Stimulated activated CD8-positive, alpha-beta memory T cell treated with anti-CD3 and anti-CD28 coated beads, Interleukin-7, amount 100 ng/mL, for 1 hour (primary cell): ENCODE results near the gene PFKM.
"Not testable (repeated sequence)": the region's sequence is repeated elsewhere in the genome, so short reads cannot be mapped to it uniquely, and the experiment has no call there.

Experiments used
- DNase-seq, 2 donors: peaks; one replicate each; pipeline ENCODE4 v3.0.0-alpha.2; 2020; ENCODE audit warnings: low read depth in 2 of 2

Gene PFKM

GRCh38 chr12:48111312-48111693, 7.9 kb upstream of the PFKM start:
- DNase-seq: not testable (repeated sequence)

- DNase-seq: no peak
These were observed 3.2 kb upstream of the PFKM start for GRCh38 chr12:48115957-48116356.

- DNase-seq: no peak
These were observed 786 bp upstream of the PFKM start for GRCh38 chr12:48118284-48118871.

GRCh38 chr12:48119834-48120195, 651 bp downstream of the PFKM start:
- no peak for DNase-seq

- no peak for DNase-seq
These were observed 2.4 kb downstream of the PFKM start for GRCh38 chr12:48121522-48121921.

- no peak for DNase-seq
These were observed 3.1 kb downstream of the PFKM start for GRCh38 chr12:48122065-48122834.

GRCh38 chr12:48123169-48123568, 4.0 kb downstream of the PFKM start:
- DNase-seq: no peak

GRCh38 chr12:48125542-48125941, 6.4 kb downstream of the PFKM start:
- DNase-seq: not testable (repeated sequence)

- DNase-seq: no peak
These were observed 6.8 kb downstream of the PFKM start for GRCh38 chr12:48125985-48126384.

GRCh38 chr12:48126953-48127630, 7.9 kb downstream of the PFKM start:
- no peak for DNase-seq

- no peak for DNase-seq
These were observed 9.6 kb downstream of the PFKM start for GRCh38 chr12:48128800-48129199.

- DNase-seq: no peak
These were observed 10.2 kb downstream of the PFKM start for GRCh38 chr12:48129376-48129775.

GRCh38 chr12:48131517-48131916, 12.4 kb downstream of the PFKM start:
- DNase-seq: no peak

GRCh38 chr12:48132826-48133225, 13.7 kb downstream of the PFKM start:
- no peak for DNase-seq

- DNase-seq: no peak
These were observed 15.9 kb downstream of the PFKM start for GRCh38 chr12:48135027-48135426.

- no peak for DNase-seq
These were observed 23.9 kb downstream of the PFKM start for GRCh38 chr12:48142818-48143674.

- DNase-seq: no peak
These were observed 24.7 kb downstream of the PFKM start for GRCh38 chr12:48143898-48144297.

- no peak for DNase-seq
These were observed 26.8 kb downstream of the PFKM start for GRCh38 chr12:48145981-48146380.

GRCh38 chr12:48151103-48151771, 32.1 kb downstream of the PFKM start:
- DNase-seq: no peak

- not testable (repeated sequence) for DNase-seq
These were observed 36.6 kb downstream of the PFKM start for GRCh38 chr12:48155786-48156185.

GRCh38 chr12:48156652-48157017, 37.5 kb downstream of the PFKM start:
- no peak for DNase-seq
